Activated effector memory CD4-positive, alpha-beta T cell treated with anti-CD3 and anti-CD28 coated beads, Interleukin-2, amount 50 U/mL, for 16 hours (primary cell): ENCODE results near the gene KCNF1.
A peak's percentile ranks its signal among the peaks of the same experiment; 100 is the strongest.

ENCODE experiments used
- DNase-seq: peaks from one replicate; pipeline ENCODE4 v3.0.0-alpha.2; 2020

Gene KCNF1

GRCh38 chr2:10905006-10905861, 6.5 kb upstream of the KCNF1 start:
- DNase-seq, result no peak

GRCh38 chr2:10905862-10906143, 5.9 kb upstream of the KCNF1 start:
- DNase-seq, result no peak

GRCh38 chr2:10906926-10907625, 4.7 kb upstream of the KCNF1 start:
- DNase-seq, result no peak

GRCh38 chr2:10908195-10908594, 3.5 kb upstream of the KCNF1 start:
- no peak for DNase-seq

- peak; percentile 58 for DNase-seq
These were observed 2.4 kb upstream of the KCNF1 start for GRCh38 chr2:10909050-10909995.

GRCh38 chr2:10909996-10910341, 1.8 kb upstream of the KCNF1 start:
- no peak for DNase-seq

GRCh38 chr2:10910625-10911024, 1.1 kb upstream of the KCNF1 start:
- peak; percentile 22 for DNase-seq

- DNase-seq, result peak; percentile 48
These were observed 470 bp downstream of the KCNF1 start for GRCh38 chr2:10912076-10912731.

- no peak for DNase-seq
These were observed 1.2 kb downstream of the KCNF1 start for GRCh38 chr2:10912796-10913455.

GRCh38 chr2:10913501-10914271, 2.0 kb downstream of the KCNF1 start:
- peak; percentile 58 for DNase-seq

- DNase-seq, result peak; percentile 30
These were observed 2.5 kb downstream of the KCNF1 start for GRCh38 chr2:10914272-10914693.

GRCh38 chr2:10915236-10915635, 3.5 kb downstream of the KCNF1 start:
- peak; percentile 39 for DNase-seq

- peak; percentile 46 for DNase-seq
These were observed 4.1 kb downstream of the KCNF1 start for GRCh38 chr2:10915731-10916276.

- no peak for DNase-seq
These were observed 5.2 kb downstream of the KCNF1 start for GRCh38 chr2:10916953-10917352.

- no peak for DNase-seq
These were observed 6.2 kb downstream of the KCNF1 start for GRCh38 chr2:10917927-10918326.

- DNase-seq, result peak; percentile 39
These were observed 7.1 kb downstream of the KCNF1 start for GRCh38 chr2:10918661-10919409.

- peak; percentile 56 for DNase-seq
These were observed 7.7 kb downstream of the KCNF1 start for GRCh38 chr2:10919410-10919770.

- DNase-seq, result peak; percentile 31
These were observed 8.3 kb downstream of the KCNF1 start for GRCh38 chr2:10919771-10920621.

- peak; percentile 47 for DNase-seq
These were observed 9.1 kb downstream of the KCNF1 start for GRCh38 chr2:10920764-10921388.
